ENCODE results near the gene GSTM4.
A peak's percentile ranks its signal among the peaks of the same experiment; 100 is the strongest.

Gene GSTM4

DNA sequence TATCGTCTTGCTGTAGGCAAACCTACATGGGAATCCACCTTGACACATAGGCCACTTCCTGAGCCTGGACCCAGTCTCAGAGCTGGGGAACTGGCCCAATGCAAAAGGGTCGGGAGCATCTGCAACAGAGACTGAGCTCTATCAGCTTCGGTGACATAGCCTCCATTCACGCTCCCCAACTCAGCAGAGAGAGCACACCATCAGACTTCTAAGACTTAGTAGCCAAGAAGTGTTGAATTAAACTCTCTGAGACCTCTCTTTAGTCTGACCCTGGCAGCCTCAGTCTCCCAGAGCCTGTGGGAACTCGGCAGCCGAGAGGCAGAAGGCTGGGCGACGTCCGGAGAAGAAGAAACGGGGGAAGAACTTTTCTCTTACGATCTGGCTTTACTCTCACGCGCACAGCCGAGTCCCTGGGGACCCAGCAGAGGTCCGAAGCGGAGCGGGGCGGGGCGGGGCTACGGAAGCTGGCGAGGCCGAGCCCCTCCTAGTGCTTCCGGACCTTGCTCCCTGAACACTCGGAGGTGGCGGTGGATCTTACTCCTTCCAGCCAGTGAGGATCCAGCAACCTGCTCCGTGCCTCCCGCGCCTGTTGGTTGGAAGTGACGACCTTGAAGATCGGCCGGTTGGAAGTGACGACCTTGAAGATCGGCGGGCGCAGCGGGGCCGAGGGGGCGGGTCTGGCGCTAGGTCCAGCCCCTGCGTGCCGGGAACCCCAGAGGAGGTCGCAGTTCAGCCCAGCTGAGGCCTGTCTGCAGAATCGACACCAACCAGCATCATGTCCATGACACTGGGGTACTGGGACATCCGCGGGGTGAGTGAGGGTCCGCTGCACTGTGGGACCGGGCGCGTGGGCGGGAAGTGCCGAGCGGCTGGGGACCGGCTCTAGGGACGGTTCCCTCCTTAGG is at the start of gene GSTM4:
Gene GSTM4 (plus strand): TSS at position 485 of the 905 bp plus-strand sequence. CDS start 291 bp downstream, at position 776.
- peak; percentile 86 for DNase-seq (ENCODE audit: low spot score)

DNA sequence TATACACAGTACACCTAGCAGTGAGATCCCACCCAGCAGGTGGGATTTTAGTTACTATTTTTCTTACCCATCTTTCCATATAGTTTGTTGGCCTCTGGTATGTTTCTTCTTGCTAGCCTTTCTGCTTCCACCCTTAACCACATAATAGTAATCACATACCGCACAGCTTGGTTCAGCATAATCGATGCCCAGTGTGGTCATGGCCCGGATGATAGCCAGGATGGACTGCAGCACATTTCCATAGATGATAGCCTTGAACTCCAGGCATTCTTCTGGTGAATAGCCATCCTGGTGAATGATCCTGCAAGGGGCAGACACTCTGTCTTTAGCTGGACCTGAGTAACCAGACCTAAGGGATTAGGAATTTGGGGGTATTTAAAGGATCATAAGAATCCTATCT is 46.0 kb upstream of the GSTM4 start:
- no peak for DNase-seq (ENCODE audit: low spot score)

DNA sequence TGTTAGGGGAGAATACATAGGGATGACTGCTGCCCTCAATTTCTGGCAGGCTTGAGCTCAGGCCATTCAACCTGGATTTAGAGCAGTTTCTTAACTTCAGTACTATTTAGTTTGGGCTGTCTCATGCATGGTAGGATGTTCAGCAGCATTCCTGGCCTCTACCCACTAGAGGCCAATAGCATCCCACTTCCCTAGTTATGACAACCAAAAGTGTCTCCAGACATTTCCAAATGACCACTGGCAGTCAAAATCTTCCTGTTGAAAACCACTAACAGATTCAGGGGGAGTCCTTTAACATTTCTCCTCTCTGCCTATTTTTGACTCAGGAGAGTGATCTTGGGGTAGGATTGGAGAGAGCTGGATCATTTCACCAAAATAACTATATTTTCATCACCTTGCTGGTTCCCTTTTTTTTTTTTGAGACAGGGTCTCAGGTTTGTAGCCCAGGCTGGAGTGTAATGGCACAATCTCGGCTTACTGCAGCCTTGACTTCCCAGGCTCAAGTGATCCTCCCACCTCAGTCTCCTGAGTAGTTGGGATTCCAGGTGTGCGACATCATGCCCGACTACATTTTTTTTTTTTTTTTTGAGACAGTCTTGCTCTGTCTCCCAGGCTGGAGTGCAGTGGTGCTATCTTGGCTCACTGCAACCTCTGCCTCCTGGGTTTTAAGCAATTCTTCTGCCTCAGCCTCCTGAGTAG is 45.1 kb upstream of the GSTM4 start:
- no peak for DNase-seq (ENCODE audit: low spot score)

DNA sequence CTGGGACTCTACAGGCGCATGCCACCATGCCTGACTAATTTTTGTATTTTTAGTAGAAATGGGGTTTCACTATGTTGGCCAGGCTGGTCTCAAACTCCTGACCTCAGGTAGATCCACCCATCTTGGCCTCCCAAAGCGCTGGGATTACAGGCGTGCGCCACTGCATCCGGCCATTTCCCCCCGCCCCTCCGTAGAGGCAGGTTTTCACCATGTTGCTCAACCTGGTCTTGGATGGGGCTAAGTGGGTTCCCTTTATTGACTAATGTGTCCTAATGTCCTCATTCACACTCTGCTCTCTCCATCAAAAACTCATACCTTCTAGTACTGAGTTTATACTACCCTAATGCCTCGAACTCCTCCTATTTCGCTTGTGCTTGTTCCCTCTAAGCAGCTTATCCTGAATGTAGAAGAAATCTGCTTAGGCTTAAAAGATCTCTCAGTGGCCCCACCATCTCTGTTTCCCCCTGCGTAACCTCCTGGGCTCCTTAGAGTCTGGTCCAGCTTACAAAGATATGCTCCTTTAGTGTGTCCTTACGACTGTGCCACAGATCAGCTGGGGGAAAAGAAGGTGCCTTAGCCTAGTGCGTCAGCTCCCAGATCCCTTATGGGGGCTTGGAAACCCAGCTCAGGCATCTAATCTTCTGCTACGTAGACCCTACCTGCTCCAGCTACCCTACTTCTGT is 44.5 kb upstream of the GSTM4 start:
- DNase-seq (ENCODE audit: low spot score) = no peak

DNA sequence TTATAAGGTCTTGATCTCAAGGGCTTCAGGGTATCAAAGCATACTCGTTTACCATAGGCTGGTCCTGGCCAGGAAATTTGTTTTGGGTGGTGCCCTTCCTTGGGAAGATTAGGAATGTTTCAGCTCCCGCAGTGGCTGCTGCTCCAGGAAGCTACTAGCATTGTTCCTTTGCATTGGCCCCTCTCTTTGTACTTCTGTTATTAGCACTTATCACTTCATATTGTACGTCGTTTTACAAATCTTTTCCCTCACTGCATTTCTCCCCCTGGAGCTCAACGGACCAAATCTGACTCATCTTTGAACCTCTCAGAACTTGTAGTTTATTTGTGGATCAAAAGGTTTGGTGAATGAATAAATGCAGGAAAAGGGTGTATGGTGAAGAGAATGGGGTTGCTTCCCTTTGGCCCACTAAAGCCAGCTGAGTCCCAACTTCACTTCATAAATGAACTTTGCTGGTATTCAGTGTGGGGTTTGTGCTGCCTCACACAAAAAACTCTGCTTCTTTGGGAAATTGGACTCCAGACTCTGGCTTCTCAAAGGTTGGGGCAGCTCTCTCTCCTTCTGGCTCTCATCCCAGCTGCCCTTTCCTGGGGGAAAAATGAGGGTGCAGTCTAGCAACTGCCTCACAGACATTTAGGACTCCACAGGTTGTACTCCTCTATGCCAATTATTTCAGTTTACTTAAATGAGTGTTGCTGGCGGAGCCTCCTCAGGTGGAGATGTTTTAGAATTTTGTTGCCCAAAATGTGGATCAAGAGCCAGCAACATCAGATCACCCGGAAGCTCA is 42.3 kb upstream of the GSTM4 start:
- DNase-seq (ENCODE audit: low spot score) = no peak

DNA sequence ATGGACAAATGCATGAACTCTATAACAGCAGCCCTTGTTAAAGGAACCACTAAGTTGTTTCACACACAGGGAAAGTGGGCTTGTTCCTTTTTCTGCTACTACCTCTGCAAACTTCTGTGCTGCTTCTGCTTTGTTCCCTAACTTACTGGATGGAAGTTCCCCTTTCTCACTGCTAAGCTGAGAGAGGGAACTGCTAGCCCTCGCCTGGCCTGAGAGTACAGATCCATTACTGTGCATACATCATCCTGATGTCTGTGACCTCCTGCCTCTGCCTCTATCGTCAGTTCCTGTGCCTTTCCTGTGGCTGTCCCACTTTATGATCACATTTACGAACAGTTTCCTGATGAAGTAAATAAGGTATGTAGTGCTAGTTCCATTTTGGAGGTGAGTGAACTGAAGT is 40.0 kb upstream of the GSTM4 start:
- DNase-seq (ENCODE audit: low spot score) = no peak

DNA sequence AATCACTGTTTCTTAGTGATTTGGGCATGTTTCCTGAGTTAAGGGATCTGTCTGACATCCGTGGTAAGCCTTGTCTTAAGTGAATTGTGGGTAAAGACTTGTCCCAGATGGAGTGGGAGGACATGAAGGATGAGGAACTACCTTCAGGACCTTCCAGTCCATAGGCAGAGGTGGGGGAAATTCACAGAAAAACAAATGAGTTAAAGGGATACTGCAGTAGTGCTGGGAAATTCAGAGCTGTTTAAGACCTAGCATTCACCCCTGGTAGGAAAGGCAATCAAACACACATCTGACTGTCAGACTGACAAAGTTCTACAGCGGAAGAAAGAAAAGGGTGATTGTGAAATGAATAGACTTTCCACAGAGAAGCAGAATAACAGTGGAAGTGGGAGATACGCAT is 39.5 kb upstream of the GSTM4 start:
- no peak for DNase-seq (ENCODE audit: low spot score)

DNA sequence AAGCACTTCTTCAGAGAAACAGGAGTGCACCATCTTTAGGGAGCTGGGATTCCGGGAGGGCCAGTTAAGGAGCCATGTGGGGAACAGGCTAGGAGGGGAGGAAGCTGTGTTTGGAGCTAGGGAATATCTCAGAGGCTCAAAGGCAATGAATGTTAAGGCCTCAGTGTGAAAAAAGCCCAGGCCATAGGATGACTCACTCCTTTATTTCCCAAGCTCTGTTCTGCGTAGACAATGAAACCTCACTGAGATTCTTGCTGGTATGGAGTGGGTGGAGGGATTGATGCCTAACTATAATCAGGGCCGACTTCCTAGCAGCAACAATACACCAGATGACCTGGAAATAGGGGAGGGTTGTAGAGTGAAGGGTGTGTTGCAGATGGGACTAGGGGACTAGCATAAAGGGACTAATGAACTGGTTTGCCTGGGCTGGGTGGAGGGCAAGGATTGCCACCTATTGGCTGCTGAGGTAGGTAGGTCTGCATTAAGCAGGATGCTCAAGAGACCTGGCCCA is 38.6 kb upstream of the GSTM4 start:
- peak; percentile 78 for DNase-seq (ENCODE audit: low spot score)

DNA sequence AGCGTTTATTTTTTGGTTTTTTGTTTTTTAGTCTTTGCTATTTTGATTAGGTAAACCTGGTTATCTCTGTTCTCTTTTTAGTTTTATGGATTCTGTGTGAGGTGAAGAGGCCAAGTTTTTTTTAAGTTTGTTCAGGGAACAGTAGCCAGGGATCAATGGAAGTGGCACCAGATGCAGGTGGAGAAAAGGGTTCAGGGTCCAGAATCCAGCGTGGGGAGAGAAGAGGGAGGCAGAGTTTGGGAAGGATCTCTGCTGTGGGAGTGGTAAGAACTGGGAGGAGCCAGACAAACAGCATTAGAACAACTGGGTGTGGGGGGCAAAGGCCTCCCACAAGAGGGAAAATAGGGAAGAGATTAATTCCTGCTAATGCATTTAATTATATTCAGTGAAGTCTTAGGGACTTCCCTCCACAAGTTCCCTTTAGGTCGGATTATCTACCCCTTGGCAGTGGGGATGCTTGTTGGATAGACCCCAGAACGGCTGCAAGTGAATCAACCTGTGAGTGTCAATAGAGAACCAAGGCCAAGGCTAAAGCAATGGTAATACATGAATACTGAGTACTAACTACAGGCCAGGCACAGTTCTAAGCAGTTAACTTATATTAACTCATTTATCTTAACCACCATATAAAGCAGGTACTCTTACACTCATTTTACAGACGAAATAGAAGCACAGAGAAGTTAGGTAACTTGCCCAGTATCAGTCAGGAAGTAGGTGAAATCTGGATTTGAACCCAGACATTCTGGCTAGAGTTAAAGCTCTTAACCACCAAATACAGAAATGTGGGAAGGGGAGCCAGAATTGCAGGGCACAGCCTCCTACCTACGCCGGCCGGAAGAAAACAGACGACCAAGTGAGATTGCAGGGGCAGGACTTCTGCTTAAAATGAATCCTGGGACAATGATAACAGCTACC is 37.0 kb upstream of the GSTM4 start:
- DNase-seq (ENCODE audit: low spot score) = no peak

DNA sequence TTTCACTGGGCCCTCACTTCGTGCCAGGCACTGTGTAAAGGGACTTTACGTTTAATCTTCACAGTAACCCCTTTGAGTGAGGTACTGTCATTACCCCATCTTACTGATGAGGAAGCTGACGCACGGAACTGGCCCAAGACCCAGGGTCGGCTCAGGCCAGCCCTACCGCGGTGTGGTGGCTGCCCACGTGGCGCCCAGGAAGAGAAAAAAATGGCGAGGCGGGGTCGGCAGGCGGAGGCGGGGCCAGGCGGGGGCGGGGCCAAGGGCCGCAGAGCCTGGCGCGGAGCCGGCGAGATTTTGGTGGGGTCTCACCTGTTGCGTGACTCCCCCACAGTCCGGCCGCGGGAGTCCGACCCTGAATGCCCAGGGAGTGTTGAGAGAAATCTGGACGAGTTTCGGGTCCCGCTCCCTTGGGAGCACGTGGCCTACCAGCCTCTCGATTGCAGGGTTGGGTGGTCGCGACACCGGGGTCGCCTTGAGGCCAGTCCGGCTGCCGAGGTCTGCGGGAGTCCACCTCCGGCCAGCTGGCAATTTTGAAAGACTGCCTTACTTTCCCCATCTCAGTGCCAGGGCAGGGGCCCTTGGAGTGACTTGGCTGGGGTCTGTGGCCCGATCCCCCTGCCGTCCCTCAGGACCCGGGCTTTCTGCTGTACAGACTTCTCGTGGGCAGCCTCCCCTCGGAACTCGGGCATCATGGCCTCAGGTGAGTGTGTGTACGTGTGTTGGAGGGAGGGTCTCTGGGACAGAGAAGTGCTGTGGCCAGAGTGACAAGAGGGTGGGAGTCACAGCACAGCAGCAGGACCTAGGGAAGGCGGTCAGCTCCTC is 36.1 kb upstream of the GSTM4 start, which contains the start of the genes AMPD2 and GNAT2:
Gene AMPD2 (plus strand): TSS at position 262 of the 825 bp plus-strand sequence. CDS start 1,339 bp downstream, outside the sequence.
Gene GNAT2 (minus strand): TSS at position 41 of the 825 bp plus-strand sequence. CDS start 6,746 bp downstream, outside the sequence.
- peak; percentile 75 for DNase-seq (ENCODE audit: low spot score)

DNA sequence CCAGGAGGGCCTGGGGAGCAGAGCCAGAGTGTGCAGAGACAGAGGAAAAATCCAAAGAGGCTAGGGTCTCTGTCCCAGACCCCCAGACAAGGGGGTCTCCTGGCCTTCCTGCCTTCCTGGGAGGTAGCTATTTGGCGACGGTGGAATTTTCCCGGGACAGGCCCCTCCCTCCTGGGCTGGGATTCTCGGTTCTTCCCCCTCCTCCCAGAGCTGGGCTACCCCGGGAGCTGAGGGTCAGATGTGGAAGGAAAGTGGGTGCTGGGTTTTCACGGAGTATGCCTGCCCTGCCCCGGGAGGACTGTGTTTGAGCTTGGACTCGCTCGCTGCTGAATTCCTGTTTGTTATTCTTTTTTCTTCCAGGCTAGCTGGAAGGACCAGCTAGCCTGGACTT is 35.5 kb upstream of the GSTM4 start:
- peak; percentile 86 for DNase-seq (ENCODE audit: low spot score)

DNA sequence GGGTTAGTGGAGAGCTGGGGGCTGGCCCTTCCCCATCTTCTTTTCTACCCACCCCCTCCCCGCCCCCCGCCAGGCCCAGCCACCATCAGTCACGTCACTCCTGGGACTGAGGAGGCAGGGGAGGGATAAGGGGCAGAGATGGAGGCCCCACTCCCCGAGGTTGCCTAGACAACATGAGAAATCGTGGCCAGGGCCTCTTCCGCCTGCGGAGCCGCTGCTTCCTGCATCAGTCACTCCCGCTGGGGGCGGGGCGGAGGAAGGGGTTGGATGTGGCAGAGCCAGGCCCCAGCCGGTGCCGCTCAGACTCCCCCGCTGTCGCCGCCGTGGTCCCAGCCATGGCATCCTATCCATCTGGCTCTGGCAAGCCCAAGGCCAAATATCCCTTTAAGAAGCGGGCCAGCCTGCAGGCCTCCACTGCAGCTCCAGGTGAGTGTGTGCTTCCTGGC is 35.0 kb upstream of the GSTM4 start:
- DNase-seq (ENCODE audit: low spot score) = peak; percentile 99

DNA sequence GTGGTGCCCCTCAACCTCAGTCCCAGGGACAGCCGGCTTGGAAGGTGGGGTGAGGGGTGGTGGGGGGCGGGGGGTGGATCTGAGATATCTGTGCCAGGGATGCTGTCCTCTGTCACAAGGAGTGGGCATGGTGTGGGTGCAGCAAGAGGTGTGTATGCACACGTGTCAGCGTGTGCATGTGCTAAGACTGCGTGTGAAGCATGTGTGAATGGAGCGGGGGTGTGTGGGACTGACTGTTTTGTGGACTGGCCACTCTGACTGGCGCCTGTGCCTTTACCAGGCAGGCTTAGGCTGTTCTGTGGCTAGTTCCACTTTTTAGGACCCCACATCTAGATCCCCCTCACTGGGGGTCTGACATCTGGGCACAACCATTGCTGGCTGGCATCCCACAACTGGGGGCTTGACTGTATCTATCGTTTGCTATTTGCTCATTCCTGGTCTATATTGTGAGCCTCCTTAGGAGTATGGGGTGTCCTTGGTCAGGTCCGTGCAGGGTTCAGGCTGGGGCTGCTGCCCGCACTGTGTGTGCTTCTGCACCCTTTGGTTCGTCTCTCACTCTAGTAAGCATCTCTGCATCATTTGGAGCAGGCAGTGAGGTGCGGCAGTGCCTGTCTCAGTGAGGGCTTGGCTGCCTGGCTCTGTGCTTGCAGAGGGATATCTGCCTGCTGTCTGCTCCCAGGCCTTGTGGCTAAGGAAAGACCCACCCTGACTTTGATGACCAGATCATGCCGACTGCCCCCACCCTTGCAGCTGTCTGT is 34.3 kb upstream of the GSTM4 start:
- DNase-seq (ENCODE audit: low spot score) = peak; percentile 60

DNA sequence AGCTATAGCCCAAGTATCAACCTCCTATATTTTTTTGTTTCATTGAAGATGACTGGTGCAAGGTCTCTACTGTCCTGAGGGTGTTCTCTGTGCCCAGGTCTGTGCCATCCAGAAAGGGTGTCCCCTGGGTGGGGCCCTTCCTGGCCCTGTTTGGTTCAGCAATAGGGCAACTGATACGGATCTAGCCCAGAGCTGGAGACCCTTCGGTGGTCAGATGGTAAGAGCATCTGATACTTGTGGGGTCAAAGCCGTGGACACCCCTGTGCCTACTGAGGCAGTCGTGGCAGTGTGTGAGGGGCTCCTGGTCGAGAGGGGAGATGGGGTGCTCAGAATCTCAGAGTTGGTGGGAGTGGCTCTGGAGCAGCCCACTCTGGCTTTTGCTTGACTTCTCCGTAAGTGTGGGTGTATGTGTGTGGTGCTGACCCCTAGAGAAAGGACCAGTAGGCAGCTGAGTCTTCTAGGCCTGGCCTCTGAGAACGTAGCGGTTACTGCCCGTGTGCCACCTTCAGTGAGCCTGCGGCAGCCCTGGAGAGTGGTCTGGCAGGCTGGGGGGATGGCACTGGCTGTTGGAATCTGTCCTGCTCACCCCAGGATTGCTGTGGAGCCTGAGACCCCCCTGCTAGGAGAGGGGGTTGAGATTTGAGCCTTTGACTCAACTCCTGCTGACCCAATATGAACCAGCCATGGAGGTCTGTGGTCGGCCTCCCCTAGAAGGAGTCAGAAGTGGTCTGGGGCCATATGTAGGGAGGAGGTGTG is 33.6 kb upstream of the GSTM4 start:
- no peak for DNase-seq (ENCODE audit: low spot score)

DNA sequence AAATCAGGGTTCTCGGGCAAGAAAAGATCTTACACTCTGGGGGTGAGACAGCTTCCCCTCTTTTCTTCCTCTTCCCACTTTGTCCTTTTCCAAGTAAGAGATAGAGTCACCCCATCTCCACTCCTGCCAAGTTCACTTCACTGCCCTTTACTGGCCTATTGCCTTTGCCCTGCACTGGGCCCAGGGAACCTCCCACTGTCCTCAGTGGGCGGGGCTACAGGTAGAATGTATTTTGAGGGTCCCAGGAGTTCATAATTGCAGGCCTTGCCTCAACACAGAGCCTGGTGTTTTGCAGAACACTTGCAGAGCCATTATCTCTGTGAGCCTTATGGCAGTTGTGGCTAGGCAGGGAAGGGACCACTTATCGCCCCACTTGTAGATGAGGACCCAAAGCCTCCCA is 33.0 kb upstream of the GSTM4 start:
- DNase-seq (ENCODE audit: low spot score) = no peak

DNA sequence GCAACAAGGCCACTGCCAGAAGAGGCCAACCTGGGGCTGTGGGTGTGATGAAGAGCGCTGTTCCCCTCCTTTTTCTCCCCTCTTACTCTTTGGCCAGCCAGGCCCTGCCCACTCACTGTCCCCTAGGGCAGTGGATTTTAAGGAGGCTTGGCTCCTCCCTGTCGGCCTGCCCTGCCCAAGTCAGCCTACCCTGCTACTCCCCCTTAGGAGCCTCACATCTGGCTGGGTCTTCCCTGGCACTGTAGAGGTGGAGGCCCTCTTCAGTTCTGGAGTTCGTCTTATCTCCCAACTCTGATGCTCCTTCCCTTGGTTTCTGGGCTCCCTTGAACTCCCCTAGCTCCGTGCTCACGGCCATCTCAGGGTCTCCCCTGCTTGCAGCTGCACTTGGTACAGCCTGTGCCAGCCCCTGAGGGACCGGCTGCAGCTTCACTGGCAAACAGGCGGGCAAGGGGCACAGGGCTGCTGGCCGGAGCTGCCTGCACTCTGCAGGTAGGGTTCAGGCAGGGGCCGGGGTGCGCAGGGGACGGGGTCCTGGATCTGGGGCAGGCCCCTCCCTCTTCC is 32.2 kb upstream of the GSTM4 start:
- DNase-seq (ENCODE audit: low spot score) = no peak

DNA sequence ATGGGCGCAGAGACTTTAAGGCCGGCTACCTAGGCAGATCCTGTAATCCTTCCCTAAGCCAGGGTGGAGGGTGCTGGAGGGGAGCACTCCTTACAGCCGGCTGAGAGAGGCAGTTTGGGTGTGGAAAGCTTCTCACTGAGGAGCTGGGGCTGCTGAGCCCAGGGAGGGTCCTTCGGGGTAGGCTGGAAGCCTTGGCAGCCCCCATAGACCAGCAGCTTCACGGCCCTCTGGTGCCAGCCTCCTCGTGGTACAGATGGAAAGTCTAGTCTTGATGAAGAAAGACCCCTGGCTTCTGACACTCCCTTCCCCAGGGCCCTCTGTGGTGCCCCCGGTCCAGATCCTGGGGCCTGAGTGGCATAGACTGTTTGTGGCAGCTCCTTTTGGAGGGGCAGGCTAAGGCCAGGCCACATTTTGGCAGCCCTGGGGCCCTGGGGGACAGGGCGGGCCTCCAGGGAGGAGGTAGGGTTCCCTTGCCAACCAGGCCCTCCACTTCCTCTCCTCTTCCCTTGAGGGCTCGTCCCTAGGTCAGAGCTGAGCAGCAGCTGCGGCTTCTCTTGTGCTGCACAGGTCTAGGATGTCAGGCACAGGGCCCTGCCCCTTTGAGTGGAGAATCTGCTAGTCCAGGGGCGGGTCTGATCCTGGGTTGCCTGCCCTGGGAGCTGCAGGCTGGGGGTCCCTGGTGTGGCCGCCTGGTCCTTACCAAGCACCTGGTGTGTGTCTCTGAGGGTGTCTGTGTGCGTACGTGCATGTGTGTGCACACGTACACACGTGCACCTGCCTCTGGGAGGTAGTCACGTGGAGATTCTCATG is 31.5 kb upstream of the GSTM4 start:
- no peak for DNase-seq (ENCODE audit: low spot score)
